HCT116 (cell line): ENCODE data around the gene SLC4A11. TPM values are rescaled to one million over a fixed set of nuclear protein-coding genes. Genes with fewer than 3 reads are reported as not detected.

Source experiments
- ATAC-seq: fragments of 200-7000 bp; cut with Tn5 transposase; 2 replicates; pipeline ENCODE4 v1.9.1; 2020; ENCODE audit warnings: mild to moderate bottlenecking, moderate library complexity
- BruUV-seq: library from RNA; stranded (reverse); fragments of 400-500 nt; replicated peaks from 2 replicates; lab custom pipeline; 2021; lab: Mats Ljungman, UMichigan
- CTCF ChIA-PET: fragments of 300-600 bp; sonication (Branson Sonifier 250); formaldehyde crosslinking; loops from one replicate; lab custom pipeline; 2021; ENCODE audit warnings: antibody characterized with exemption; lab: Charles Lee
- POLR2A ChIA-PET: fragments of 300-600, 350-600 bp; sonication (Branson Sonifier 250); formaldehyde crosslinking; loops from one replicate; lab custom pipeline; 2021; ENCODE audit warnings: antibody characterized with exemption; lab: Charles Lee
- RAD21 ChIA-PET, 2 experiments: fragments of 300-600 bp; sonication (Branson Sonifier 250); formaldehyde crosslinking; loops; one replicate each; lab custom pipeline; 2023; ENCODE audit warnings: low total read pairs in 2 of 2; ENCODE audit not compliant: uncharacterized antibody in 2 of 2, unreplicated experiment in 2 of 2, low non-redundant PET in 1 of 2; lab: Charles Lee
- DNase-seq: peaks from one replicate; pipeline ENCODE4 v3.0.0-alpha.2; 2010; ENCODE audit warnings: low read depth, low spot score
- H2AFZ ChIP-seq: fragments of 200-600 bp; shearing (Covaris generic), sonication (generic); 2 replicates; pipeline ENCODE4 v1.6.1; 2017; ENCODE audit warnings: low read depth, mixed run types, mixed read lengths, antibody characterized with exemption, low read length; ENCODE audit not compliant: poor library complexity, severe bottlenecking
- H3K27ac ChIP-seq: 2 replicates; pipeline ENCODE4 v1.5.1; 2012; ENCODE audit warnings: low read depth, low read length
- H3K27me3 ChIP-seq: fragments of 200-600 bp; sonication (generic); 2 replicates; pipeline ENCODE4 v1.6.1; 2016; ENCODE audit warnings: mixed run types, low read length, mixed read lengths; ENCODE audit not compliant: insufficient read depth
- H3K36me3 ChIP-seq, 2 experiments: fragments of 200-500 bp in 1 of 2; fragments of 200-600 bp in 1 of 2; sonication (Bioruptor generic) in 1 of 2; sonication (generic) in 1 of 2; 2 replicates each; pipeline versions ENCODE4 v1.5.1 to v1.6.1; 2014 to 2016; ENCODE audit warnings: low read length in 2 of 2, inconsistent platforms in 1 of 2, mixed read lengths in 1 of 2, mixed run types in 1 of 2; ENCODE audit not compliant: insufficient read depth in 2 of 2, control insufficient read depth in 1 of 2
- H3K4me1 ChIP-seq, 2 experiments: fragments of 200-600 bp in 1 of 2; sonication (generic) in 1 of 2; 2 replicates each; pipeline versions ENCODE4 v1.5.1 to v1.6.1; 2012 to 2017; ENCODE audit warnings: low read length in 2 of 2, inconsistent platforms in 1 of 2, mild to moderate bottlenecking in 1 of 2, mixed read lengths in 1 of 2, mixed run types in 1 of 2, moderate library complexity in 1 of 2; ENCODE audit not compliant: insufficient read depth in 2 of 2, control insufficient read depth in 1 of 2
- H3K4me2 ChIP-seq: fragments of 200-600 bp; sonication (generic); 2 replicates; pipeline ENCODE4 v1.6.1; 2017; ENCODE audit warnings: mixed run types, low read length, mixed read lengths
- H3K4me3 ChIP-seq, 2 experiments: fragments of 200-600 bp in 1 of 2; sonication (generic) in 1 of 2; replicated peaks in 1 of 2; 2 replicates each; pipeline ENCODE4 v1.5.1; 2011 to 2016; ENCODE audit warnings: low read length in 2 of 2, control low read depth in 1 of 2, low read depth in 1 of 2, mild to moderate bottlenecking in 1 of 2, mixed read lengths in 1 of 2, mixed run types in 1 of 2
- H3K79me2 ChIP-seq: fragments of 200-600 bp; sonication (generic); 2 replicates; pipeline ENCODE4 v1.6.1; 2017; ENCODE audit warnings: mild to moderate bottlenecking, mixed run types, low read length, moderate library complexity, mixed read lengths; ENCODE audit not compliant: insufficient read depth
- H3K9ac ChIP-seq: fragments of 200-600 bp; sonication (generic); 2 replicates; pipeline ENCODE4 v1.6.1; 2016; ENCODE audit warnings: low read length, mixed read lengths
- H3K9me2 ChIP-seq: fragments of 200-600 bp; sonication (generic), shearing (Covaris generic); 2 replicates; pipeline ENCODE4 v1.6.1; 2017; ENCODE audit warnings: mixed run types, mild to moderate bottlenecking, moderate library complexity; ENCODE audit not compliant: insufficient read depth
- H3K9me3 ChIP-seq, 2 experiments: fragments of 200-500 bp in 1 of 2; fragments of 200-600 bp in 1 of 2; sonication (Bioruptor generic) in 1 of 2; sonication (generic) in 1 of 2; 2 replicates each; pipeline ENCODE4 v1.6.1; 2014 to 2017; ENCODE audit warnings: low read length in 2 of 2, mixed read lengths in 2 of 2, inconsistent platforms in 1 of 2, low read depth in 1 of 2, mild to moderate bottlenecking in 1 of 2, mixed run types in 1 of 2, moderate library complexity in 1 of 2; ENCODE audit not compliant: control insufficient read depth in 1 of 2, insufficient read depth in 1 of 2
- H4K20me1 ChIP-seq: fragments of 200-600 bp; sonication (generic), shearing (Covaris generic); 2 replicates; pipeline ENCODE4 v1.6.1; 2017; ENCODE audit warnings: mixed run types, mild to moderate bottlenecking, moderate library complexity; ENCODE audit not compliant: insufficient read depth
- CBX3 ChIP-seq: IDR thresholded peaks from 2 replicates; pipeline ENCODE4 v1.6.1; 2012; ENCODE audit warnings: low read depth
- CEBPB ChIP-seq: IDR thresholded peaks from 2 replicates; pipeline ENCODE4 v1.6.1; 2012; ENCODE audit warnings: low read depth
- ELF1 ChIP-seq: IDR thresholded peaks from 2 replicates; pipeline ENCODE4 v1.6.1; 2012; ENCODE audit warnings: low read depth, borderline replicate concordance
- FOSL1 ChIP-seq: IDR thresholded peaks from 2 replicates; pipeline ENCODE4 v1.6.1; 2012; ENCODE audit warnings: low read depth
- JUND ChIP-seq: IDR thresholded peaks from 2 replicates; pipeline ENCODE4 v1.6.1; 2012
- POLR2AphosphoS5 ChIP-seq: IDR thresholded peaks from 2 replicates; pipeline ENCODE4 v1.6.1; 2011; ENCODE audit warnings: mild to moderate bottlenecking, low read depth, low read length, moderate library complexity
- RAD21 ChIP-seq: IDR thresholded peaks from 2 replicates; pipeline ENCODE4 v1.6.1; 2012; ENCODE audit warnings: low read depth, mild to moderate bottlenecking
- SIN3A ChIP-seq: IDR thresholded peaks from 2 replicates; pipeline ENCODE4 v1.6.1; 2012; ENCODE audit warnings: low read depth
- SP1 ChIP-seq: IDR thresholded peaks from 2 replicates; pipeline ENCODE4 v1.6.1; 2012; ENCODE audit warnings: low read depth
- TCF7L2 ChIP-seq: IDR thresholded peaks from 2 replicates; pipeline ENCODE4 v1.7.0; 2011; ENCODE audit warnings: borderline replicate concordance, inconsistent platforms; ENCODE audit not compliant: insufficient read depth, insufficient read length; ENCODE audit errors: extremely low read depth
- YY1 ChIP-seq: IDR thresholded peaks from 2 replicates; pipeline ENCODE4 v1.6.1; 2011; ENCODE audit warnings: low read length, low read depth, moderate library complexity, mild to moderate bottlenecking; ENCODE audit not compliant: insufficient replicate concordance; ENCODE audit errors: extremely low read depth
- ZFX ChIP-seq: fragments of 450-650 bp; IDR thresholded peaks from 2 replicates; pipeline ENCODE4 v1.6.1; 2017
- ZNF274 ChIP-seq: fragments of 200-500 bp; sonication (Bioruptor generic); IDR thresholded peaks from 2 replicates; pipeline ENCODE4 v1.6.1; 2014; ENCODE audit warnings: mild to moderate bottlenecking, low read depth, low read length, inconsistent platforms
- intact Hi-C: fragments of 100-400 bp; cut with micrococcal nuclease; formaldehyde crosslinking; loops from 2 replicates; pipeline ENCODE4 v1.10.0; 2022
- total RNA-seq: library from RNA; stranded (reverse); gene quantifications from one replicate; pipeline ENCODE4 v1.2.1, GENCODE V29; 2021; ENCODE audit not compliant: unreplicated experiment
- TF ChIP-seq, protein P1 (sequence below): IDR thresholded peaks from 2 replicates; pipeline ENCODE4 v1.6.1; 2012; ENCODE audit warnings: low read depth
- TF ChIP-seq, protein P2 (sequence below): IDR thresholded peaks from 2 replicates; pipeline ENCODE4 v1.6.1; 2012

The SLC4A11 gene
- total RNA-seq, 1 experiment from 2014 or later = 22.7 TPM

GRCh38 chr20:3223651-3223993 lies 15.4 kb downstream of the SLC4A11 start:
- Histone ChIP-seq H4K20me1 (no peaks in the 10 kb centered on the region), H3K4me1 (peaks cover 2 to 3% of the 10 kb centered on the region in 2 experiments; a peak in 3 of 4 replicates), H3K36me3 (peaks cover 11 to 16% of the 10 kb centered on the region in 2 experiments; a peak in 3 of 4 replicates), H3K9me2 (no peaks in the 10 kb centered on the region), H2AFZ (no peak overlapping the region), H3K4me3 (no peak overlapping the region), H3K9ac (no peak overlapping the region), H3K4me2 (no peak overlapping the region), H3K27me3 (no peaks in the 10 kb centered on the region), H3K9me3 (no peaks in the 10 kb centered on the region), H3K79me2 (no peaks in the 10 kb centered on the region), H3K27ac (no peak overlapping the region)
- no peak for TF ChIP-seq POLR2AphosphoS5
- intact Hi-C loops = no loop called here
- BruUV-seq = no TSS peak
- ChIA-PET CTCF (interaction anchor here (0.7 kb wide), 1 partner anchor 702 kb away, joined by 4 read pairs; no protein-coding TSS in a partner anchor), POLR2A (no interaction called here), RAD21 (no interaction called here)
- ATAC-seq = no peak
- no peak for DNase-seq

DNA sequence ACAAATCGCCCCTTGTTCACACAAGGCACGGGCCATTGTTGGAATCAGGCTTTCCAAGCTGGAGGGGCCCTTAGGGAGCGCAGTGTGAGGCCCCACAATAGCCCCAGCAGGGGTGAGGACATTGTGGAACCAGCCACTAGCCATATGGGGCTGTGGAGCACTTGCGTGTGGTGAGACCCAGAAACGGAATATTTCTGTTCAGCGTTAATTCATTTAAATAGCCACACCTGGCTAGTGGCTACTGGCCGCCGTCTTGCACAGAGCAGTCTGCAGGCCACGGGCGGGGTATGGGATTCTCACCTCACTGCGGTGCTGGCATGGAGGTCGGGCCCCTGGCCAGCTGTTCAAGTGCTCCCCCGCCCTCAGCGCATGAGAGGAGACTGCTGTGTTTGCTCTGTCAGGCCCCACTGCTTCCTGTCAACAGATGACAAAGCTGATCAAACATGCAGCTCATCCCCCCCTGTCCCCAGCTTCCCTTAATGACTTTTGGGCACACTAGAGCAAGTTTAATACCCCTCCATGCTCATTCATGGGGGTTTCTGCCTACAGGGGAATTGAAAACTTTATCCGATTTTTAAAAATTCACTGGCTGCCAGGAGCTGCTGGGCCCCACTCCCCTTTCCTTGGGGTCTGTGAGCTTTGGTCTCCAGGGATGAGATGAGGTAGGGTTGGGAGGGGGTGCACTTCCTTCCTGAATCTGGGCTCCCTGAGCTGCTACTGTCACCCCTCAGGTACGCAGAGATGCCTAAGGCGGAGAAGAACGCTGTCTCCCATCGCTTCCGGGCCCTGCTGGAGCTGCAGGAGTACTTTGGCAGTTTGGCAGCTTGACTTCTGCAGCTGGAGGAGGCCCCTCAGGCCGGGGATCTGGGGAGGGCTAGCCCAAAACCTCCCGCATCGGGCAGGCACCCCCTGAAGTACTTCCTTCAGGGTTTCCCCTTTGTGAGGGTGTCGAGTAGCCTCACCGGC lies 16.1 kb downstream of the SLC4A11 start:
- no peak overlapping the region for H2AFZ ChIP-seq
- no peaks in the 10 kb centered on the region for H3K9me2 ChIP-seq
- no peaks in the 10 kb centered on the region for H3K9me3 ChIP-seq
- ChIA-PET CTCF (interaction anchor here (0.7 kb wide), 1 partner anchor 701 kb away, joined by 4 read pairs; no protein-coding TSS in a partner anchor), POLR2A (no interaction called here), RAD21 (no interaction called here)
- H3K27ac ChIP-seq = no peak overlapping the region
- no peak overlapping the region for H3K4me3 ChIP-seq
- no TSS peak for BruUV-seq
- no peaks in the 10 kb centered on the region for H3K27me3 ChIP-seq
- no peaks in the 10 kb centered on the region for H4K20me1 ChIP-seq
- H3K4me1 ChIP-seq = peaks cover 6 to 9% of the 10 kb centered on the region in 2 experiments; a peak in 3 of 4 replicates
- no peak overlapping the region for H3K4me2 ChIP-seq
- H3K36me3 ChIP-seq = peaks cover 11 to 16% of the 10 kb centered on the region in 2 experiments; a peak in 3 of 4 replicates
- H3K9ac ChIP-seq = no peak overlapping the region
- ATAC-seq (no peak), DNase-seq (no peak)
- no peaks in the 10 kb centered on the region for H3K79me2 ChIP-seq
- intact Hi-C loops = no loop called here
- TF ChIP-seq, protein P1, sequence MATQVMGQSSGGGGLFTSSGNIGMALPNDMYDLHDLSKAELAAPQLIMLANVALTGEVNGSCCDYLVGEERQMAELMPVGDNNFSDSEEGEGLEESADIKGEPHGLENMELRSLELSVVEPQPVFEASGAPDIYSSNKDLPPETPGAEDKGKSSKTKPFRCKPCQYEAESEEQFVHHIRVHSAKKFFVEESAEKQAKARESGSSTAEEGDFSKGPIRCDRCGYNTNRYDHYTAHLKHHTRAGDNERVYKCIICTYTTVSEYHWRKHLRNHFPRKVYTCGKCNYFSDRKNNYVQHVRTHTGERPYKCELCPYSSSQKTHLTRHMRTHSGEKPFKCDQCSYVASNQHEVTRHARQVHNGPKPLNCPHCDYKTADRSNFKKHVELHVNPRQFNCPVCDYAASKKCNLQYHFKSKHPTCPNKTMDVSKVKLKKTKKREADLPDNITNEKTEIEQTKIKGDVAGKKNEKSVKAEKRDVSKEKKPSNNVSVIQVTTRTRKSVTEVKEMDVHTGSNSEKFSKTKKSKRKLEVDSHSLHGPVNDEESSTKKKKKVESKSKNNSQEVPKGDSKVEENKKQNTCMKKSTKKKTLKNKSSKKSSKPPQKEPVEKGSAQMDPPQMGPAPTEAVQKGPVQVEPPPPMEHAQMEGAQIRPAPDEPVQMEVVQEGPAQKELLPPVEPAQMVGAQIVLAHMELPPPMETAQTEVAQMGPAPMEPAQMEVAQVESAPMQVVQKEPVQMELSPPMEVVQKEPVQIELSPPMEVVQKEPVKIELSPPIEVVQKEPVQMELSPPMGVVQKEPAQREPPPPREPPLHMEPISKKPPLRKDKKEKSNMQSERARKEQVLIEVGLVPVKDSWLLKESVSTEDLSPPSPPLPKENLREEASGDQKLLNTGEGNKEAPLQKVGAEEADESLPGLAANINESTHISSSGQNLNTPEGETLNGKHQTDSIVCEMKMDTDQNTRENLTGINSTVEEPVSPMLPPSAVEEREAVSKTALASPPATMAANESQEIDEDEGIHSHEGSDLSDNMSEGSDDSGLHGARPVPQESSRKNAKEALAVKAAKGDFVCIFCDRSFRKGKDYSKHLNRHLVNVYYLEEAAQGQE = no peak
- TF ChIP-seq SP1 = no peak
- no peak for TF ChIP-seq FOSL1
- no peak for TF ChIP-seq TCF7L2
- TF ChIP-seq CEBPB = no peak
- TF ChIP-seq, protein P2, sequence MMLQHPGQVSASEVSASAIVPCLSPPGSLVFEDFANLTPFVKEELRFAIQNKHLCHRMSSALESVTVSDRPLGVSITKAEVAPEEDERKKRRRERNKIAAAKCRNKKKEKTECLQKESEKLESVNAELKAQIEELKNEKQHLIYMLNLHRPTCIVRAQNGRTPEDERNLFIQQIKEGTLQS = no peak
- no peak for TF ChIP-seq ZFX
- TF ChIP-seq ZNF274 = no peak
- TF ChIP-seq RAD21 = no peak
- no peak for TF ChIP-seq YY1
- TF ChIP-seq SIN3A = no peak
- no peak for TF ChIP-seq JUND
- no peak for TF ChIP-seq POLR2AphosphoS5
- no peak for TF ChIP-seq ELF1
- TF ChIP-seq CBX3 = no peak
